ENCODE results near the gene PHACTR3.

PHACTR3 gene

GRCh38 chr20:59624401-59624800 is 20.1 kb downstream of the PHACTR3 start:
- WGBS (ENCODE audit: extremely low coverage, insufficient coverage, insufficient read length): no CpG with 5 or more reads among the region's 6 CpGs
- no peak for DNase-seq
- H3K23ac ChIP-seq (ENCODE audit: low read length): no peak overlapping the region
- H3K27me3 ChIP-seq (ENCODE audit: insufficient read depth, low read length): no peaks in the 10 kb centered on the region
- peaks cover 63% of the 10 kb centered on the region for H3K9me3 ChIP-seq (ENCODE audit: insufficient read depth, low read depth, low read length)
- no peak overlapping the region for H3K4ac ChIP-seq (ENCODE audit: low read depth, low read length)
- no peak overlapping the region for H3K14ac ChIP-seq (ENCODE audit: low read length)
- H2AK5ac ChIP-seq (ENCODE audit: low read length): no peak overlapping the region
- H2BK5ac ChIP-seq (ENCODE audit: low read depth, low read length, poor library complexity): no peak overlapping the region
- no peaks in the 10 kb centered on the region for H3K4me1 ChIP-seq (ENCODE audit: control insufficient read depth in 1 of 2, insufficient read depth in 2 of 2, low read length in 2 of 2)
- H3K4me2 ChIP-seq (ENCODE audit: low read length): no peak overlapping the region
- no peak overlapping the region for H3K9ac ChIP-seq (ENCODE audit: low read length)
- H3K18ac ChIP-seq (ENCODE audit: low read length): no peak overlapping the region
- no peak overlapping the region for H2BK120ac ChIP-seq (ENCODE audit: insufficient read depth, low read length, poor library complexity)
- no peak overlapping the region for H3K4me3 ChIP-seq (ENCODE audit: low read depth, low read length)
- H3K36me3 ChIP-seq (ENCODE audit: control insufficient read depth in 1 of 2, insufficient read depth in 2 of 2, low read length in 2 of 2): no peaks in the 10 kb centered on the region
- no peak overlapping the region for H4K91ac ChIP-seq (ENCODE audit: low read depth, low read length)
- no peak overlapping the region for H2BK12ac ChIP-seq (ENCODE audit: low read length)
- no peak overlapping the region for H4K12ac ChIP-seq (ENCODE audit: low read depth, low read length)
- no peak overlapping the region for H2AFZ ChIP-seq (ENCODE audit: insufficient read depth, low read length, poor library complexity)
- H3K27ac ChIP-seq (ENCODE audit: low read depth, low read length): no peak overlapping the region
- H3K79me1 ChIP-seq (ENCODE audit: low read length): no peaks in the 10 kb centered on the region
- H4K8ac ChIP-seq (ENCODE audit: low read depth, low read length): no peak overlapping the region
- H3K79me2 ChIP-seq (ENCODE audit: control insufficient read depth, insufficient read depth, low read length, poor library complexity): no peaks in the 10 kb centered on the region

- WGBS (ENCODE audit: extremely low coverage, insufficient coverage, insufficient read length): no CpG with 5 or more reads among the region's 14 CpGs
- Histone ChIP-seq H4K91ac (ENCODE audit: low read depth, low read length) (no peak overlapping the region), H2AFZ (ENCODE audit: insufficient read depth, low read length, poor library complexity) (no peak overlapping the region), H3K23ac (ENCODE audit: low read length) (no peak overlapping the region), H3K4me2 (ENCODE audit: low read length) (no peak overlapping the region), H2BK120ac (ENCODE audit: insufficient read depth, low read length, poor library complexity) (no peak overlapping the region), H3K18ac (ENCODE audit: low read length) (no peak overlapping the region), H4K8ac (ENCODE audit: low read depth, low read length) (no peak overlapping the region), H3K79me2 (ENCODE audit: control insufficient read depth, insufficient read depth, low read length, poor library complexity) (no peaks in the 10 kb centered on the region), H2BK12ac (ENCODE audit: low read length) (no peak overlapping the region), H4K12ac (ENCODE audit: low read depth, low read length) (no peak overlapping the region), H3K4ac (ENCODE audit: low read depth, low read length) (no peak overlapping the region), H3K4me3 (ENCODE audit: low read depth, low read length) (no peak overlapping the region), H3K79me1 (ENCODE audit: low read length) (no peaks in the 10 kb centered on the region), H2AK5ac (ENCODE audit: low read length) (no peak overlapping the region), H3K27me3 (ENCODE audit: insufficient read depth, low read length) (no peaks in the 10 kb centered on the region), H3K14ac (ENCODE audit: low read length) (no peak overlapping the region), H3K27ac (ENCODE audit: low read depth, low read length) (no peak overlapping the region), H3K9me3 (ENCODE audit: insufficient read depth, low read depth, low read length) (peaks cover 64% of the 10 kb centered on the region), H2BK5ac (ENCODE audit: low read depth, low read length, poor library complexity) (no peak overlapping the region), H3K4me1 (ENCODE audit: control insufficient read depth in 1 of 2, insufficient read depth in 2 of 2, low read length in 2 of 2) (no peaks in the 10 kb centered on the region), H3K9ac (ENCODE audit: low read length) (no peak overlapping the region), H3K36me3 (ENCODE audit: control insufficient read depth in 1 of 2, insufficient read depth in 2 of 2, low read length in 2 of 2) (no peaks in the 10 kb centered on the region)
- no peak for DNase-seq
Measured at GRCh38 chr20:59625214-59625922, 21.0 kb downstream of the PHACTR3 start.

GRCh38 chr20:59627298-59627697 is 23.0 kb downstream of the PHACTR3 start:
- WGBS (ENCODE audit: extremely low coverage, insufficient coverage, insufficient read length): no CpG with 5 or more reads among the region's 3 CpGs
- Histone ChIP-seq H3K4ac (ENCODE audit: low read depth, low read length) (no peak overlapping the region), H3K4me2 (ENCODE audit: low read length) (no peak overlapping the region), H3K9me3 (ENCODE audit: insufficient read depth, low read depth, low read length) (peaks cover 66% of the 10 kb centered on the region), H3K27ac (ENCODE audit: low read depth, low read length) (no peak overlapping the region), H2AFZ (ENCODE audit: insufficient read depth, low read length, poor library complexity) (no peak overlapping the region), H2BK12ac (ENCODE audit: low read length) (no peak overlapping the region), H3K36me3 (ENCODE audit: control insufficient read depth in 1 of 2, insufficient read depth in 2 of 2, low read length in 2 of 2) (no peaks in the 10 kb centered on the region), H3K9ac (ENCODE audit: low read length) (no peak overlapping the region), H2BK5ac (ENCODE audit: low read depth, low read length, poor library complexity) (no peak overlapping the region), H3K4me1 (ENCODE audit: control insufficient read depth in 1 of 2, insufficient read depth in 2 of 2, low read length in 2 of 2) (no peaks in the 10 kb centered on the region), H4K12ac (ENCODE audit: low read depth, low read length) (no peak overlapping the region), H2AK5ac (ENCODE audit: low read length) (no peak overlapping the region), H3K23ac (ENCODE audit: low read length) (no peak overlapping the region), H2BK120ac (ENCODE audit: insufficient read depth, low read length, poor library complexity) (no peak overlapping the region), H3K27me3 (ENCODE audit: insufficient read depth, low read length) (no peaks in the 10 kb centered on the region), H3K79me2 (ENCODE audit: control insufficient read depth, insufficient read depth, low read length, poor library complexity) (no peaks in the 10 kb centered on the region), H4K91ac (ENCODE audit: low read depth, low read length) (no peak overlapping the region), H3K14ac (ENCODE audit: low read length) (no peak overlapping the region), H3K4me3 (ENCODE audit: low read depth, low read length) (no peak overlapping the region), H3K79me1 (ENCODE audit: low read length) (no peaks in the 10 kb centered on the region), H3K18ac (ENCODE audit: low read length) (no peak overlapping the region), H4K8ac (ENCODE audit: low read depth, low read length) (no peak overlapping the region)
- no peak for DNase-seq

GRCh38 chr20:59628171-59628570 is 23.8 kb downstream of the PHACTR3 start:
- no peaks in the 10 kb centered on the region for H3K36me3 ChIP-seq (ENCODE audit: control insufficient read depth in 1 of 2, insufficient read depth in 2 of 2, low read length in 2 of 2)
- no peak for DNase-seq
- H3K18ac ChIP-seq (ENCODE audit: low read length): no peak overlapping the region
- no peaks in the 10 kb centered on the region for H3K27me3 ChIP-seq (ENCODE audit: insufficient read depth, low read length)
- H2AFZ ChIP-seq (ENCODE audit: insufficient read depth, low read length, poor library complexity): no peak overlapping the region
- WGBS (ENCODE audit: extremely low coverage, insufficient coverage, insufficient read length): no CpG with 5 or more reads among the region's 15 CpGs
- no peak overlapping the region for H4K12ac ChIP-seq (ENCODE audit: low read depth, low read length)
- no peak overlapping the region for H2BK5ac ChIP-seq (ENCODE audit: low read depth, low read length, poor library complexity)
- no peak overlapping the region for H3K4ac ChIP-seq (ENCODE audit: low read depth, low read length)
- H3K23ac ChIP-seq (ENCODE audit: low read length): no peak overlapping the region
- H2BK120ac ChIP-seq (ENCODE audit: insufficient read depth, low read length, poor library complexity): no peak overlapping the region
- no peaks in the 10 kb centered on the region for H3K79me1 ChIP-seq (ENCODE audit: low read length)
- H3K9ac ChIP-seq (ENCODE audit: low read length): no peak overlapping the region
- H2AK5ac ChIP-seq (ENCODE audit: low read length): no peak overlapping the region
- H2BK12ac ChIP-seq (ENCODE audit: low read length): no peak overlapping the region
- no peak overlapping the region for H3K27ac ChIP-seq (ENCODE audit: low read depth, low read length)
- H3K4me2 ChIP-seq (ENCODE audit: low read length): no peak overlapping the region
- H4K8ac ChIP-seq (ENCODE audit: low read depth, low read length): no peak overlapping the region
- H4K91ac ChIP-seq (ENCODE audit: low read depth, low read length): no peak overlapping the region
- peaks cover 68% of the 10 kb centered on the region for H3K9me3 ChIP-seq (ENCODE audit: insufficient read depth, low read depth, low read length)
- H3K14ac ChIP-seq (ENCODE audit: low read length): no peak overlapping the region
- H3K79me2 ChIP-seq (ENCODE audit: control insufficient read depth, insufficient read depth, low read length, poor library complexity): no peaks in the 10 kb centered on the region
- no peak overlapping the region for H3K4me3 ChIP-seq (ENCODE audit: low read depth, low read length)
- no peaks in the 10 kb centered on the region for H3K4me1 ChIP-seq (ENCODE audit: control insufficient read depth in 1 of 2, insufficient read depth in 2 of 2, low read length in 2 of 2)
